Small intestine (tissue), 7 donors: ENCODE measurements around the gene TNXB. TPM values are rescaled to one million over a fixed set of nuclear protein-coding genes. Genes with fewer than 3 reads are reported as not detected.
"Not testable (repeated sequence)": the region's sequence is repeated elsewhere in the genome, so short reads cannot be mapped to it uniquely, and the experiment has no call there.

Experiments used
- DNase-seq, 2 donors: peaks; one replicate each; pipeline versions ENCODE4 v3.0.0 to v3.0.0-alpha.2; 2013
- FAIRE-seq: peaks from 2 replicates; lab custom pipeline; 2012; peaks lifted over from hg19 to GRCh38; lab: Jason Lieb, UNC
- H3K27ac ChIP-seq, 3 donors: one replicate each; pipeline ENCODE4 v1.5.1; 2013; ENCODE audit warnings: low read length in 2 of 3, mild to moderate bottlenecking in 2 of 3, control low read depth in 1 of 3, inconsistent platforms in 1 of 3, low read depth in 1 of 3, moderate library complexity in 1 of 3
- H3K27me3 ChIP-seq, 3 donors: one replicate each; pipeline ENCODE4 v1.6.1; 2013; ENCODE audit warnings: low read length in 3 of 3, inconsistent platforms in 1 of 3; ENCODE audit not compliant: control insufficient read depth in 3 of 3, insufficient read depth in 3 of 3
- H3K36me3 ChIP-seq, 3 donors: one replicate each; pipeline ENCODE4 v1.6.1; 2013; ENCODE audit warnings: low read length in 3 of 3, inconsistent platforms in 1 of 3, low read depth in 1 of 3, mild to moderate bottlenecking in 1 of 3, moderate library complexity in 1 of 3; ENCODE audit not compliant: control insufficient read depth in 3 of 3, insufficient read depth in 2 of 3
- H3K4me1 ChIP-seq, 3 donors: one replicate each; pipeline ENCODE4 v1.6.1; 2013; ENCODE audit warnings: low read length in 2 of 3, inconsistent platforms in 1 of 3, low read depth in 1 of 3, mild to moderate bottlenecking in 1 of 3, moderate library complexity in 1 of 3; ENCODE audit not compliant: control insufficient read depth in 3 of 3, insufficient read depth in 2 of 3
- H3K4me3 ChIP-seq, 3 donors: one replicate each; pipeline ENCODE4 v1.5.1; 2013; ENCODE audit warnings: low read length in 3 of 3, control low read depth in 1 of 3, inconsistent platforms in 1 of 3, low read depth in 1 of 3, mild to moderate bottlenecking in 1 of 3, moderate library complexity in 1 of 3
- H3K9me3 ChIP-seq, 2 donors: one replicate each; pipeline ENCODE4 v1.6.1; 2013; ENCODE audit warnings: low read depth in 1 of 2, low read length in 1 of 2; ENCODE audit not compliant: control insufficient read depth in 2 of 2, insufficient read depth in 1 of 2
- WGBS, 3 donors: extraction: QIAGEN DNeasy Blood & Tissue Kit; methylation state at CpG; one replicate each; pipeline ENCODE4 v1.1.7; 2013; 5-methylcytosine and 5-hydroxymethylcytosine counted together
- polyA plus RNA-seq, 4 donors: library from polyadenylated mRNA; stranded (reverse) in 3 of 4; unstranded in 1 of 4; fragments of 200-250 nt in 3 of 4; fragments of 120-200 nt in 1 of 4; gene quantifications; one replicate each; pipeline versions ENCODE4 v1.2.1 to v1.2.3, GENCODE V29; 2013
- donor health status: healthy with polysubstance abuse.
- donor health status: control.
- donor health status: control.
- donor health status: Bipolar disorder and iron deficiency.
- donor health status: healthy.

Gene TNXB
- polyA plus RNA-seq, 4 donors, result 1.8 to 38.7 (median 4.5) TPM

DNA sequence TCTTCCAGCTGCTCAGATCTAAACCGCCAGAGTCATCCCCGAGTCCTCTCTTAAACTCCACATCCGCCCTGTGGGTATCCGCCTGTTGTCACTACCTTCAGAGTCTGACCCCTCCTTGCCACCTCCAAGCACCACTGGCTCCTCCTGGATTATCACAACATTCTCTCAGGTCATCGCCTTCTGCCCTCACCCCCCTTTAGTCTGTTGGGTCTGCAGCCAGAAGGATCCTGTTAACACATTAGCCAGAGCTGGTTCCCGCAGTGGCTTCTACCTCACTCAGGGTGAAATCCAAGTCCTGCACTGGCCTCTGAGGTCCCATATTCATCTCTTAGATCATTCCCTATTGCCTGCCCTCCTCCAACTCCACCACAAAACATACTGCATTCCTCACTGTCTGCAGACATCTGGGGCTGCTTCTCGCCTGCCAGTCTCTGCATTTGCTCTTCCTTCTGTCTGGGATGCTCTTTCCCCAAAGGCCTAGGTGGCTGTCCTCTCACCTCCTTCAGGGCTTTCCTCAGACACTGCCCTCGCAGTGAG lies 34.1 kb downstream of the TNXB start:
- H3K36me3 ChIP-seq, result peaks cover 0 to 34% (median 0%) of the 10 kb centered on the region in 3 donors
- no peaks in the 10 kb centered on the region for H3K4me1 ChIP-seq
- 84 to 90% (median 85%) methylated on average over 8 of the region's 8 CpGs for WGBS, 3 donors
- FAIRE-seq, result no peak
- DNase-seq, result no peak
- H3K27ac ChIP-seq, result no peak overlapping the region
- no peak overlapping the region for H3K4me3 ChIP-seq
- no peaks in the 10 kb centered on the region for H3K9me3 ChIP-seq
- no peaks in the 10 kb centered on the region for H3K27me3 ChIP-seq

DNA sequence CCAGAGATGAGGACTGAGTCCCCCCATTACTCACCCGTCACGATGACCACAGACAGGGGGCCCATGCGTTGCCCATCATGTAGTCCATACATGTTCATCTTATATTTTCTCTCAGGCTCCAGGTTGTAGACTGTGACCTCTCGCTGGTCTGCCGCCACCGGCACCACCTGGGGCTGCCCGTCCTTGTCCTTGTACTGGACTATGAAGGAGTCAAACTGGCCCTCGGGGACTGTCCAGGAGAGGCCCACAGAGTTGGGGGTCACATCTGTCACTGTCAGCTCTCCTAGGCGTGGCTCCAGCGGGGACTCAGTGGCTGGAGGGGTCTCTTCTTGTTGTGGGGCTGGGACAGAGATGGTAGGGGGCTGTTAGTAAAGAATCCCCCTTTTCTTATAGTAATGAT lies 35.5 kb downstream of the TNXB start:
- no peak for FAIRE-seq
- no peak overlapping the region for H3K4me3 ChIP-seq
- no peak overlapping the region for H3K27ac ChIP-seq
- H3K9me3 ChIP-seq, result no peaks in the 10 kb centered on the region
- no peak for DNase-seq
- peaks cover 0 to 34% (median 0%) of the 10 kb centered on the region in 3 donors for H3K36me3 ChIP-seq
- H3K27me3 ChIP-seq, result no peaks in the 10 kb centered on the region
- WGBS, 3 donors, result 82 to 92% (median 88%) methylated on average over 10 of the region's 10 CpGs
- H3K4me1 ChIP-seq, result no peaks in the 10 kb centered on the region

DNA sequence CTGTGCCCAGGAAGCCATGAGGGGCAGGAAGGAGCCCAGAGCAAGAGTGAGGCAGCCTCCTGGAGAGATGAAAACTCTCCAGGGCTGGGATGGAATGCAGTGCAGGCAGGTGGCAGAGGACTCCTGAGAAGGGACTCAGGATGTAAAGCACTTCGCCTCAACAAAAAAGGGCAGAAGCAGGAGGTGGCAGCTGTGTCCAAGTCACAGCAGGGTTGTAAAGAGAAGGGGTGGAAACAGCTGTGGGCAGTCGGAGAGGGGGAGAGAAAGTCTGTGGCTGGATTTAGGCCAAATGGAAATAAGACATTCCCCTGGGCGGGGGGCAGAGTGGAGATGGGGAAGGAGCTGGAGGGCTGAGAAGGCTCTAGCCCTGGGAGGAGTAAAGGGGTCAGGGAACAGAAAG lies 36.0 kb downstream of the TNXB start:
- H3K27ac ChIP-seq, result no peak overlapping the region
- no peak overlapping the region for H3K4me3 ChIP-seq
- H3K9me3 ChIP-seq, result no peaks in the 10 kb centered on the region
- H3K4me1 ChIP-seq, result no peaks in the 10 kb centered on the region
- H3K36me3 ChIP-seq, result peaks cover 0 to 39% (median 0%) of the 10 kb centered on the region in 3 donors
- FAIRE-seq, result no peak
- H3K27me3 ChIP-seq, result no peaks in the 10 kb centered on the region
- WGBS, 3 donors, result 67 to 71% (median 71%) methylated on average over 3 of the region's 3 CpGs
- no peak for DNase-seq

DNA sequence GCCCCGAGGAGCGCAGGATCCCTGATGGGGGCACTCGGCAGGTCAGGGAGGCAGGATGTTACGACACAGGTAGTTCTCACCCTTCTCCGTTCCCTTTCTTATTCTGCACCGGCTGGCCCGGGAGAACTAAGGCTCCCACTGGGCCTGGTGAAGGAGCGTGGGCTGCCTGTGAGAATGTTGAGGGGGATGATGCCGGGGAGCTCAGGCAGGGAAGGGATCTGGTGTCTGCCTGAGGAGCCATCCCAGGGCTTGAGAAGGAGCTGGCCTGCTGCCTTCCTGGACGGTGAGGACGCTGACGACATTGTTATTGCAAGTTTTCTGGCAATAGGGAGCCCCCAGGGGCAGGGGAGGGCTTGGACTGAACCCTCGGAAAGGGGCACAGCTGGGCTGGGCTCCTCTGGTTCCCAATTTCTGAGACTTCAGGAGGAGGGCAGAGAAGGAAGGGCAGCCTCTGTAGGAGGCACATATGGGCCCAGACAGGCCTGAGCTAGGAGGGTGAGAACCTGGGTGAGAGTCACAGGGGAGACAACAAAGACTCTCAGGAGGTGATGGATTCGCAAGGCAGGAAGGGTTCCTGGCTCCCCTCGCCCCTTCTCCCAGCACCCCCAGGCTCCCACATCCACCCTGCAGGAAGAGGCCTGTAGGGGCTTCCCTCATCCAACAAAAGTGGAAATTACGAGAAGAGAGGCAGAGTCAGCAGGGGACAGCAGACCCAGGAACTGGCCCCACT lies 38.2 kb downstream of the TNXB start:
- no peak overlapping the region for H3K4me3 ChIP-seq
- no peak for DNase-seq
- peak overlapping the region in 1 of 3 donors; percentile 17 for H3K27ac ChIP-seq
- H3K9me3 ChIP-seq, result no peaks in the 10 kb centered on the region
- FAIRE-seq, result no peak
- H3K36me3 ChIP-seq, result peaks cover 0 to 39% (median 3%) of the 10 kb centered on the region in 3 donors
- H3K27me3 ChIP-seq, result no peaks in the 10 kb centered on the region
- WGBS, 3 donors, result 78 to 87% (median 87%) methylated on average over 16 of the region's 16 CpGs
- no peaks in the 10 kb centered on the region for H3K4me1 ChIP-seq

- DNase-seq (no peak), FAIRE-seq (no peak)
- Histone ChIP-seq H3K27ac (no peak overlapping the region), H3K27me3 (no peaks in the 10 kb centered on the region), H3K9me3 (no peaks in the 10 kb centered on the region), H3K4me1 (no peaks in the 10 kb centered on the region), H3K4me3 (no peak overlapping the region), H3K36me3 (peaks cover 0 to 34% (median 3%) of the 10 kb centered on the region in 3 donors)
- WGBS, 3 donors, result 80 to 88% (median 84%) methylated on average over 23 to 24 of the region's 24 CpGs
Observed at GRCh38 chr6:32069878-32070515, 39.1 kb downstream of the TNXB start.

DNA sequence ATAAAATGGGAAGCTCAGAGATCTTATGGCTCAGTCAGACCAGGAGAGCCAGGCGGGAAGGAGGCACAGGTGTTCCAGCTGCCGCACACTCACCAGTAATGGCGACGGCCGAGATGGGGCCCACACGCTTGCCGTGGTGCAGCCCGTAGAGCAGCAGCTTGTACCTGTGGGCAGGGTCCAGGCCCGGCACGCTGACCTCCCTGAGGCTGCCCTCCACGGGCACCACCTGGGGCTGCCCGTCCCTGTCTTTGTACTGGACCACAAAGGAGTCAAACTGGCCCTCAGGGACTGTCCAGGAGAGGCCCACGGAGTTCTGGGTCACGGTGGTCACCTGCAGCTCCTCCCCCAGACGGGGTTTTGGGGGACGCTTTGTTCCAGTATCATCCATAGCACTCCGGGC lies 39.7 kb downstream of the TNXB start:
- Histone ChIP-seq H3K4me1 (no peaks in the 10 kb centered on the region), H3K36me3 (peaks cover 0 to 38% (median 3%) of the 10 kb centered on the region in 3 donors), H3K9me3 (no peaks in the 10 kb centered on the region), H3K27me3 (no peaks in the 10 kb centered on the region), H3K4me3 (no peak overlapping the region), H3K27ac (no peak overlapping the region)
- DNase-seq, result no peak
- WGBS, 3 donors, result 80 to 90% (median 86%) methylated on average over 16 to 17 of the region's 17 CpGs
- FAIRE-seq, result no peak

- Histone ChIP-seq H3K4me3 (no peak overlapping the region), H3K9me3 (no peaks in the 10 kb centered on the region), H3K4me1 (no peaks in the 10 kb centered on the region), H3K27me3 (no peaks in the 10 kb centered on the region), H3K27ac (no peak overlapping the region), H3K36me3 (peaks cover 0 to 34% (median 3%) of the 10 kb centered on the region in 3 donors)
- 87 to 91% (median 90%) methylated on average over 14 of the region's 14 CpGs for WGBS, 3 donors
- DNase-seq (no peak), FAIRE-seq (no peak)
Observed at GRCh38 chr6:32068867-32069266, 40.3 kb downstream of the TNXB start.

DNA sequence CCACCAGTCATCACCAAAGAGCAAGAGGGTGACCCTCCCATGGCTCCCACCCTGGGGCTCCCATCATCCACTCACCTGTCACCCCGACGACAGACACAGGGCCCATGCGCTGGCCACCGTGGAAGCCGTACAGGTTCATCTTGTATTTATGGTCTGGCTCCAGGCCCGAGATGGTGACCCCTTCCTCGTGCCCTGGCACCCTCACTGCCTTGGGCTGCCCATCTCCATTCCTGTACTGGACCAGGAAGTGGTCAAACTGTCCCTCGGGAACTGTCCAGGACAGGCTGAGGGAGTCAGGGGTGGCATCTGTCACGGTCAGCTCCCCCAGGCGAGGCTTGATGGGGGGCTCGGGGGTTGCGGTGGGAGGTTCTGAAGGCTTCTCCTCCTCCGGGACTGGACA lies 40.8 kb downstream of the TNXB start:
- H3K4me3 ChIP-seq, H3K4me1 ChIP-seq, H3K27ac ChIP-seq, H3K27me3 ChIP-seq, DNase-seq, H3K9me3 ChIP-seq, FAIRE-seq: not testable (repeated sequence)
- peaks cover 0 to 30% (median 3%) of the 10 kb centered on the region in 3 donors for H3K36me3 ChIP-seq
- 82 to 93% (median 88%) methylated on average over 12 to 13 of the region's 13 CpGs for WGBS, 3 donors
